NCI-H2171 treated with DMSO at 0.1 percent for 48 hours (cell line): ENCODE data around the gene IQSEC3.
A peak's percentile ranks its signal among the peaks of the same experiment; 100 is the strongest.
"Not testable (repeated sequence)": the region's sequence is repeated elsewhere in the genome, so short reads cannot be mapped to it uniquely, and the experiment has no call there.

Source experiments
- DNase-seq: peaks from one replicate; lab custom pipeline; 2025; lab: John Stamatoyannopoulos, UW

Gene IQSEC3

DNA sequence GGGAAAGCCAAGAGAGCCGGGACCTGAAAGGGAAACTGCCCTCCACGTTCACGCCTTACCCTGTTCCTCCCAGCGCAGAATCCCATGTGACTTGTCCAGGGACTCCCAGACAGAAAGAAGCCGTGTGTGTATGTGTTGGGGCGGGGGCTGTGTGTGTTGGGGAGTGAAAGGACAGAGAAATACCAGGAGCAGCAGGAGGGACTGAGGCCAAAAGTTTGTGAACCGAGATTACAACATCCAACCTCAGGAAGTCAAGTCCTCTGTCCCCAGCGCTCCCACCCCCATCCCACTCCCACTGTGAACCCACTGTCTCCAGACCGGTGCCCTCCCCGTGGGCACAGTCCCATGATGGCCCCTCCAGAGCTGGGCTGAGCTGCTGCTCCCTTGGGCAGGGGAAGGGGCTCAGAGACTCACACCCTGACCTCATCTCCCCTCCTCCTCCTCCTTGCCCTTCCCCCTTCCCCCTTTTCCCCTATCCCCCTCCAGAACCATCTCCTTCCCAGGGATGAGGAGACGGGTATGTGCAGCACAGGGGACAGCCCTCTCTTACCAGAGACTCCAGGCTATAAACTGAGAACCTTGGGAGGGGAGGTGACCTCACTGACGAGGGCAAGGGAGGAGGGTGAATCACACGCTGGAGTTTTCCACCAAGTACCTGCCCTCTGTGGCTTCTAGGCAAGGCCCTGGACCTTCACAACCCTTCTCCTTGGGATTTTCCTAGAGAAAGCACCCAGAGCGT lies 147.6 kb downstream of the IQSEC3 start, which contains the start of gene SLC6A12:
SLC6A12 (minus strand) TSS at position 155 of the 739 bp plus-strand sequence. CDS start 4,171 bp downstream, outside the sequence.
- no peak for DNase-seq

DNA sequence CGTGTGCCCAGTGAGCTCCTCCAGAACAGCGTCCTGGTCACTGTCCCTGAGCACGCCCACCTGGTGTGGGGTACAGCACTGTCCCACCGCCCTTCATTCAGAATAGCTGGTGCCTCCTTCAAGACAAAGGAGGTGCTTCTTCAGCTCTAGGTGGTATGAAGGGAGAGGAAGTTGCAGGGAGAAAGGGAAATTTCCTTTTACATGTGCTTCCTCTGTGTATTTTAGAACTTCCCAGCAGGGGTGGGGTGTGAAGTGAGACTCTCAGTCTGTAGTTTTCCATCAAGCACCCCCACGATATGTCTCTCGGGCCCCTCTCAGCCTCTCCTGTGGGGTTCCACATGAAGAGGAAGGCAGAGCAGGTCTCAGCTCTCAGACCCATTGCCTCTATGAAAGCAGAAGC lies 148.5 kb downstream of the IQSEC3 start:
- no peak for DNase-seq

DNA sequence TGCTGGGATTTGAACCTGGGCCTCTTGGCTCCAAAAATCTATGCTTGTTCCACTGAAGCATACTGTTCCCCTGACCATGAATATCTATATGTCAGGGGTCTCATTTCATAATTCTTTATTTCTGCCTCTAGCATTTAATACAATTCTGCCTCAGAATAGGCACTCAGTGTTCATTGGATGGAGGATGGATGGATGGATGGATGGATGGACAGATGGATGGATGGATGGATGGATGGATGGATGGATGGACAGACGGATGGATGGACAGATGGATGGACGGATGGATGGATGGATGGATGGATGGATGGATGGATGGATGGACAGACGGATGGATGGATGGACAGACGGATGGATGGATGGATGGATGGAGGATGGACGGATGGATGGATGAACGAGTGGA lies 150.5 kb downstream of the IQSEC3 start:
- DNase-seq: not testable (repeated sequence)

DNA sequence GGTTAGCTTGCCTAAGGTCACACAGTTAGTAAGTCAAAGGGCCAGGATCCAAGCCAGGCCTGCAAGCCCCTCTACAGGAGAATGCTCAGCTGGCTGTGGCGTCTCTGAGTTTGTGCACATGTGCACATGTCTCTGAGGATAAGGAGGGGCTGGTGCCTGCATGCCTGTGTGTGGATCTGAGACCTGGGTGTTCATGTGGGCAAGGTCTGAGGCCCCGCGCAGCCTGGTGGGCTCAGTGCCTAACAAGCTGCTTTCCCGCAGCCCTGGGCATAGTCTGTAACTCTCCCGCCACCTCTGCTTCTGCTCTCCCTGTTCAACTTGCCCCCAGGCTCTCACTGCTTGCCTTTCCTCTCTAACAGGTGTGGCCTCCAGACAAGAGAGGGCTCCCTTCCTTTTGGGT lies 151.7 kb downstream of the IQSEC3 start:
- DNase-seq: no peak

DNA sequence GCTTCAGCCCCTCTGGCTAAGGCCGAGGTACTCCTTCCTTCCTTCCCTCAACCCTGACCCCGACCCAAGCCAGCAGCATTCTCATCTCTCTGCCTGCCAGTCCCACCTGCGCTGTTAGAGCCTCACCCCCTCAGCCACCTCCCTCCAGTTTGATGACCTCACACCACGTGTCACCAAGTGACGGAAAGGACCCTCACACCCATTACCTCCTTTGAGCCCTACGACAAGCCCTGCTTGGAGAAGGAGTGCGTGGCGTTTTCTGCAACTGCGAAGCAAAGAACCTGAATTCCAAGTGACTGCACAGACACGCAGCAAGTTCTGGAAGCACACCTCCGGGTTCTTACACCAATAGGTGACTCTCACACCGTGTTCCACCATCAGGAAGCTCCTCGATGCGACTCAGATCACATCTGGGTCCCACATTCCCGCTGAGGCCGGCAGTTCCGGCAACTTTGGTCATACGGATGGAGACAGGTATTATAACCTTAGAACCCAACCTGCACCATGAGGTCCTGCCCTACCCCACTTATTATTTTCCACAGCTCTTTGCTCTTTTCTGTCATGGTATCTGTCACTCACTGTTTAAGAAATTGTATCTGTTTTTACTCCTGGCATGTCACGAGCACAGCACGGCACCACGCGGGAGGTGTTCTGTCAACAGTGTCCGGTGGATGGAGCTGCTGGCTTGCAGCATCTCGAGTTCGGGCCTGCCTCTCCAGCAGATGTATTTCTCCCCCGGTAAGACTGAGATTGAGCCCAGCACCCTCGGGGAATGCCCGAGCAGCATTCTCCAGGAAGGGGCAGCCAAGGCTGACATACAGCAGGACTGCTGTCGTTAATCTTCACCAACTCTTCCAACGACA lies 152.4 kb downstream of the IQSEC3 start:
- no peak for DNase-seq

DNA sequence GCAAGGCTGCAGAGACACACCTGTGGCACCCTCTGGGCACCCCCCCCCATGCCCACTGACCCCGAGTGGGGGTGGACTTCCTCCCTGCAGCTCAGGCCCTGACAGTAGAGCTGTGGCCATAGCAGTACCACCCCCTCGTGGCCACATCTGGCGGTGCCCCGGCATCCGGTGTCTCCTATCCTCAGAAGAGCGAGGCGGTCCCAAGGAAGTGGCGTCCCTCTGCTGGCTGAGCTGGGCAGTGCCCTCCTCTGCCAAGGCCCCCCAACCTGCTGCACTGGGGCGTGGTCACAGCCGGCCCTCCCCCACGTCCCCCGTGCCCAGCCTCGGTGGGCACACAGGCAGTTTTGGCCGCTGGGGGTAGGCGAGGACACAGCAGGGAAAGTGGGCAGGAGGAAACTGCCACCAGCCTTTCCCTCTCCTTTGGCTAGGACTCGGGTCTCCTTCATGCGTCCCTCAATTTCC lies 153.4 kb downstream of the IQSEC3 start:
- DNase-seq: peak; percentile 59

DNA sequence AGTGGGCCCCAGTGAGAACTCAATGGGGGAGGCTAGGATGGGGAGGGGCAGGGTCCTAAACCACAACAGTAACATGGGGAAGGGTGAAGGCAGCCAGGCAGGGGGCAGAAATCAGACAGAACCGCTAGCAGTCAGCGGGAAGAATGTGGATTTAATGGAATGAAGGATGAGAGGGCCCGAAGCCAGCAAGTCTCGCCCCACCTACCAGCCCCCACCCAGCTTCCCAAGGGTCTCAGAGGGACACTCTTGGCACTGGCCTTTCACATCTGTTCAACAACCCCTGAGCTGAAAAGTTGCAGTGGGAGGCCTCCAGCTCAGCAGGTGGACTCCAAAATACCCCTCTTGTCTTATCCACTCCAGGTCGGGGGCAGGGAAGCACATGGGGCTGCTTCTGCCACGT lies 153.9 kb downstream of the IQSEC3 start:
- DNase-seq: no peak

DNA sequence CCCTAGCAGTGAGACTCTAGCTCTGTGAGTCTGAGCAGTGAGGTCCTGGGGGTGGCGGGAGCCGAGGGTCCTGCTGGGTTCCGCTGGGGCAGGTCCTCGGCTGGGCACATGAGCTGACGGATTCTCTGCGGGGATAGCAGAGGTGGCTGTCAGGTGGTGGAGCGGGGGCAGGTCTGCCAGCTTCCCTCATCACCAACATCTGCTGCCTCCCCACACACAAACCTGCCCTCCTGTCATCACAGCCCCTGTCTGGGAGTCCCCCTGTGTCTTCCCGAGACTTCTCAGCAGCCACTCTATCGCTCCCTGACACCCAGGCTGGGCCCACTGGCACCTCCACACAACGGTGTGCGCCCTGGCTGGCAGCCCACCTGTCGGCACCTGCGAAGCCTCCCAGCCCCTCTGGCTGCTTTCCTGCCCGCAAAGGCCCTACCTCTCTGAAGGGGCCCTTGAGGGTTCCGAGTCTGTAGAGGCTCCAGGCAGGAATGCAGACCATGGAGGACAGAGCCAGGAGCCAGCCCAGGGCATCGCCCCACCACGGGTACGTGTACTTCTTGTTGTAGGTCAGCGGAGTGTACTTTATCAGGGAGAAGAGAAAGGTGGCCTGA lies 154.5 kb downstream of the IQSEC3 start:
- no peak for DNase-seq

DNA sequence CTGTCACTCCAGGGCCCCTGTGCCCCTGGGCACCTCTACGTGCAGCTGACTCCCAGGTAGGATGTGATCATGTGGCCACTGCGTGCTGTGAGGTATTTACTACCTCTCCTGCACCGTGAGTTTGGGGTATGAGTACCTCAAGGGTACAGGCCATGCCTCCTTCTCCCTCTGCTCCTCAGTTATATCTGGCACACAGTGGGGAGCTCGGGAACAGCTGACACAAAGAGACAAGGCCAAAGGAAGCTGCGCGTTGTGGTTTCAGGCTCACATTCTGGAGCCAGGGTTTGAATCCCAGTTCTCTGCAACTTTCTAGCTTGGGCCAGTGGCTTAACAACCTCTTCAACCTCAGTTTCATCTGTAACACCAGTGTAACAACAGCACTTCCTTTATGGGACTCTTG lies 155.2 kb downstream of the IQSEC3 start:
- no peak for DNase-seq

DNA sequence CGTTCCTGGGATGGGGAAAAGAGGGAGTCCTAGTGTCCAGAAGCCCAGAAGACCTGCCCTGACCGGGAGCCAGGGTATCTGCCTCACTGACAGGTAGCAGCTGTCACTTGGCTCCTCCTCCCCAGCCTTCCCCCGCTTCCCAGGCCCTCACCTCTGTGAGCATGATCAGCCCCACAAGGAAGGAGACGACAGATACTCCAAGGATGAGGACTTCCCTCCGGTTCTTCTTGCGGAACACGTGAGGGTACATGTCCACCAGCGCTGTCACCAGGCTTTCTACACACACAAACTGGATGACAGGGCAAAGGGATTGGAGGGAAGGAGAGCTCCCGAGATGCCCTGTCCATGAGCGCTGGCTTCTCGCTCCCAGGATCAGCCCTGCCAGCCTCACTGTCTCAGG lies 157.3 kb downstream of the IQSEC3 start:
- no peak for DNase-seq

DNA sequence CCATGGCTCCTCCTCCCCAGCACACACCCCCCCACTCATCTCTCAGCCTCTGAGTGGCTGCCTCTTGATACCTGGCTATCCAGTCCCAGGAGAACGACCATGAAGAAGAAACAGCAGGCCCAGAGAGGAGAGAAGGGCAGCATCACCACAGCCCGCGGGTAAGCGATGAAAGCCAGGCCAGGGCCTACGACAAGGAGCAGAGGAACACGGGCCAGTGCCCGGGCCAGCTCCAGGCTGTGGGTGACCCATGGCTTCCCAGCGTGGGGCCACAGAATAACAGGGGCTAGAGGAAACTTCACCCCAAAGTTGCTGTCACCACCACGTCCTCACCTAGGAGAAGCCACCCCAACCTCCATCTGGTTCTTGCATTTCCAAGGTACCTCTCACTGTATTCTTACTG lies 157.8 kb downstream of the IQSEC3 start:
- no peak for DNase-seq

DNA sequence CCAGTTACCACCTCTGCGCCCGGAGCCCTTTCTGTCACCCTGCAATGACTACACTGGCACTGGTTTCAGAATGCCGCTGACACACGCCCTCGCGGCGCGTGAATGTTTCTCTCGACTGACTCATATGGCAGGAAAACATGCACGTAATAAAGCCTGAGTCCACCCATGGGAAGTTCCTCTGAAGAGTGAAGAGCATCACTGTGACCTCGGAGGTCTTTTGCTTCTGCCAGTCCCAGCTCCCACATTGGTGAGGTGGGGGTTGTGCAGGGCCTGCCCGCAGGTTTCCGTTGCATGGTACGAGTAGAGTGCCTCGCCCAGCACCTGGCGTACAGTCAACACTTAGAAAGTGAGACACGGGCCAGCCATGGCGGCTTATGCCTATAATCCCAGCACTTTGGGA lies 158.4 kb downstream of the IQSEC3 start:
- DNase-seq: no peak

DNA sequence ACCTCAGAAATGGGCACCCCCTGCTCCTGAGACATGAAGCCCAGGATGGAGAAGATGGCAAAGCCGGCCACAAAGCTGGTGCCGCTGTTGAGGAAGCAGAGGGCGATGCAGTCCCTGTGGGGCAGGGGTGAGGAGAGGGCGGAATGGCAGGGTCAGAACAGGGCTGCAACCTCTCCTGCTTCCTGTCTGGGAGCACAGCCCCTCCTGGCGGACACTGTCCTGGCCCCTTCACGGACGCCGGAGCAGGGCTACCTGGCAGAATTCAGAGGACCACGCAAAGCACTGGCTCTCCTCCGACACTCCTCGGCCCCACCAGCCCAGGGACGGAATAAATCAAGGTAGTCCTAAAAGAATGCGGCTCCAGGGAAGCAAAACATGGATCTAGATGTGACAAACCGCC lies 159.8 kb downstream of the IQSEC3 start:
- no peak for DNase-seq

DNA sequence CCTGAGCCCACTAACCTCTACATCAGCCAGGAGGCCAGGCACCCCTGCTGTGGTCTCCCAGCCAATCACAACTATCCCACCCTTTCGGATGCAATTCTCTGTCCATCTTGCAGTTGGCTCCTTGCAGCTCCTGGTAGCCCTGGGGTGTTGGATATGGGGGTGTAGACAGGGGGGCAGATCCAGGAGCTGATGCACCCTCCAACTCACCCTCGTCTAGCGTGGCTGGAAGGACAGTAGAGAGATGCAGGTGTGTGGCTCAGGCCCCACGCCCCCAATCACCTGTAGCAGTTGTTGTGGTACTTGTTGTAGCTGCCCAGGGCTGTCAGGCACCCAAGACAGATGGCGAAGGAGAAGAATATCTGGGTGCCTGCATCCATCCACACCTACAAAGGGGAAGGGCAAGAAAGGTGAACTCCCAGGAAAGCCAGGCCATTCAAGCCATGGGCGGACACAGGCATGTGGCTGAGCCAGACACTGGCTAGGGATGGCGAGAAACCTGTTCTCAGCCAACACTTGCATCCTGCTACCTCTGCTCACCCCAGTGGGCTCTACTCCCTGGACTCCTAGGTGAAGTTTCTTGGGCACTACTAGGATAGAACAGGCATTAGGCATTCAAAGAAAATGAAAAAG lies 160.8 kb downstream of the IQSEC3 start:
- DNase-seq: no peak
